ENCODE results near the gene THRB.

GRCh38 chr3:24354230-24354629 is 140.4 kb downstream of the THRB start:
- no peak for TF ChIP-seq CTCF (IDR thresholded peaks at IDR 0.05; ENCODE audit: low read length)
- TF ChIP-seq EZH2 (IDR thresholded peaks at IDR 0.05; ENCODE audit: borderline replicate concordance, low read length): no peak
